GM19328 (cell line): Measurements from ENCODE around the gene FAM120B.
"Not testable (repeated sequence)": the region's sequence is repeated elsewhere in the genome, so short reads cannot be mapped to it uniquely, and the experiment has no call there.

Source experiments
- ATAC-seq: cut with Tn5 transposase; IDR thresholded peaks from one replicate; pipeline ENCODE4 v1.9.1; 2021; ENCODE audit warnings: mild to moderate bottlenecking, moderate library complexity; ENCODE audit not compliant: unreplicated experiment

The FAM120B gene

GRCh38 chr6:170347975-170348374, 41.4 kb downstream of the FAM120B start:
- no peak for ATAC-seq

DNA sequence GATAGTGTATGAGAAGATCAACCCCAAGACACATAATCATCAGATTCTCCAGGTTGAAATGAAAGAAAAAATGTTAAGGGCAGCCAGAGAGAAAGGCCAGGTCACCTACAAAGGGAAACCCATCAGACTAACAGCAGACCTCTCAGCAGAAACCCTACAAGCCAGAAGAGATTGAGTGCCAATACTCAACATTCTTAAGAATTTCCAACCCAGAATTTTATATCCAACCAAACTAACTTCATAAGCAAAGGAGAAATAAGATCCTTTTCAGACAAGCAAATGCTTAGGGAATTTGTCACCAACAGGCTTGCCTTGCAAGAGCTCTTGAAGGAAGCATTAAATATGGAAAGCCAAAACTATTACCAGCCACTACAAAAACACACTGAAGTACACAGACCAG, 44.9 kb downstream of the FAM120B start:
- not testable (repeated sequence) for ATAC-seq

GRCh38 chr6:170355190-170355589, 48.6 kb downstream of the FAM120B start:
- ATAC-seq = not testable (repeated sequence)

DNA sequence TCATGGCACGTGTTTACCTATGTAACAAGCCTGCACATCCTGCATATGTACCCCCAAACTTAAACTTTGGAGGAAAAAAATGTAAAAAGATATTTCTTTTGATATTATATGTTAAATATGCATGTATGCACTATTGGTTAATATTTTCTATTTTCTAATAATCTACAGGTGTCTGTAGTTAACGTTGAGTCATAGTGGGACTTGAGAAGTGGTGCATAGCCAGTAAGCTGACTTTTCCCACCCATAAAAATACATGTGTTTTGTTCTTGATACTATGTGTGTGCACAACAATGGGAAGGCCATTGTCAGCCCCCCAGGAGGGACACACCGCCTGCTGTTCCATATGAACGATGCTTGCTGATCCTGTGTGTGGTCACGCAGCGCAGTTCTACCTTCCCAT, 49.1 kb downstream of the FAM120B start:
- no peak for ATAC-seq

DNA sequence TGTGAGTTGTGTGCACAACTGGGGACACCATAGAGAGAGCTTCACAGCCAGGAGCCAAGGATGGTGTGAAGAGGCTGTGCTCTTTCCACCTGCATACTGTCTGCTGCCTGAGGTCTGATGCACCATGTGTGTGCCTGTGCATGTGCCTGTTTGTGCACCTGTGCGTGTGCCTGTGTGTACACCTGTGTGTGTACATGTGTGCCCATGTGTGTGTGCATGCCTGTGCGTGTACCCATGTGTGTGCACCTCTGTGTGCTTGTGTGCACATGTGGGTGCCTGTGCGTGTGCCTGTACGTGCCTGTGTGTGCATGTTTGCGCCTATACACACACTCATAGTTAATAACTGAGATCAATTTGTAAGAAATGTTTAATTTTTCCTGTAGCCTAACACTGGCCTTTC, 51.3 kb downstream of the FAM120B start:
- no peak for ATAC-seq

DNA sequence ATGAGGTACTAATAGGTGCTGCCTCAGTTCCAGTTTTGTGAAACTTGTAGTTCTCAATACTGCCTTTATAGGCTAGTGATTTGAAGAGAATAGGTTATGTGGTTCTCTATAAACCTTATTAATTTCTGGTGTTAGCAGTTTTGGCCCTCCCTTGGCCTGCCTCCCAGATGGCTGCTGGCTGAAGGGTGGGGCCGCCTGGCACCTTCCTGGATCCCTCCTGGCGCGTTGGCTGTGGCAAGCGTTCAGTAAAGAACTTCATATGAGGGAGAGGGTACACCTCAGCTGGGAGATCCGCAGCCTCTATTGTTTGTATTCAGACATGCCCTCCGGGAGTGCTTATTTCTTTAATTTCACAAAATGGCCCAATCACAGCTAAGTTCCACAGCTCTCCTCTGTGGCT, 51.9 kb downstream of the FAM120B start:
- ATAC-seq = no peak

DNA sequence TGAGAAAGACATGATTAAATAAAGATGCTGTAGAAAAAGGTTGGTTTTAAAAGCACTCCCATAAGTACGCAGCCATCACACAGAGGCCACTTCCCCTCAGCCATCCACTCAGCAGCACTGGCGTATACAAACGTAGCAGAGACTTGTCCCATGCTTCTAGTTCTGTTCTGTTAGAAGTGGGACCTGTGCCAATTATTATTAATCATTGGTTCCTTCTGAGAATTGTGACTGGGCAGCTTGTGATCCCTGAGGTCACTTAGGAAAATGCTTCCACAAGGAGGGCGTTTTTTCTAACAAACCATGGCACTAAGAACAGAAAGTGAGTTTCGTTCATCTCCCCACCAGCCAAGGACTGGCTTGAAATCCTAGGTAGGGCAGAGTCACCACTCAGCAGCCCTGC, 53.9 kb downstream of the FAM120B start:
- ATAC-seq = no peak

DNA sequence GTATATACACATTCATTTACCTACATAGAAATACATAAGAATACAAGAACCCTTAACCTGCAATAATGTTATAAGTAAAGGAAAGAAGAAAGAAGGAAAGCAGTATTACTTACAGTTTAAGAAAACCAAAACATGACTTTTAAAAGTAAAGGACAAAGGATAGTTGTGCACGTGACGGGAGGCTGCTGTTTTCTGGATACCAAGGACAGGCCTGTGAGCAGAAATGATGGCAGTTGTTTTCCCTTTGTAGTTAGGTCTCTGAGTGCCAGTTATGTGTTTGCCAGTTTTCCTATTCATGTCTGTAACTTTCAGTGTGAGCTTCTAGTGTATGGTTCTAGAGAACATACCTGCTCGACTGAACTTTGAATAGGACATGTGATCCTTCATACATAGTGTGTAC, 54.8 kb downstream of the FAM120B start:
- no peak for ATAC-seq

- ATAC-seq = no peak
These were observed 55.6 kb downstream of the FAM120B start for GRCh38 chr6:170362121-170362520.

- no peak for ATAC-seq
These were observed 56.7 kb downstream of the FAM120B start for GRCh38 chr6:170363255-170363654.

- ATAC-seq = no peak
These were observed 58.6 kb downstream of the FAM120B start for GRCh38 chr6:170365121-170365520.

DNA sequence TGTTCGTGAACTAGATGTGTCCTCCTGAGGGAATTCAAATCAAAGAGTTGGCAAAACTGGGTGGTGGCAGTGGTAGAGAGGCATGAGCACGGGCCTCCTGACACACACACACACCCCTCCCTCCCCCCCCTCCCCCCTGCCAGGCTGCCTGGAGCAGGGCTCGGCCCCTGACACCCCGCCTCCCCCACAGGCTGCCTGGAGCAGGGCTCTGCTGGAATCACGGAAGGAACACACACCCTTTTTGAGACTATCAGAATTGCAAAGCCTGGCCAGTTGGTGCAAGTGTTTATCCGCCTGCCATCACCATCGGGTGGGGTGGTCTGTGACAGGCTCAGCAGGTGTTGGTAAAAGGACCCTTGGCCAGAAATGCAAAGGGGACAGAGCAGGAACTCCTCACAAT, 59.0 kb downstream of the FAM120B start:
- no peak for ATAC-seq

GRCh38 chr6:170366248-170366960, 59.8 kb downstream of the FAM120B start:
- no peak for ATAC-seq

GRCh38 chr6:170367241-170367640, 60.7 kb downstream of the FAM120B start:
- ATAC-seq = no peak

GRCh38 chr6:170368544-170368943, 62.0 kb downstream of the FAM120B start:
- no peak for ATAC-seq

DNA sequence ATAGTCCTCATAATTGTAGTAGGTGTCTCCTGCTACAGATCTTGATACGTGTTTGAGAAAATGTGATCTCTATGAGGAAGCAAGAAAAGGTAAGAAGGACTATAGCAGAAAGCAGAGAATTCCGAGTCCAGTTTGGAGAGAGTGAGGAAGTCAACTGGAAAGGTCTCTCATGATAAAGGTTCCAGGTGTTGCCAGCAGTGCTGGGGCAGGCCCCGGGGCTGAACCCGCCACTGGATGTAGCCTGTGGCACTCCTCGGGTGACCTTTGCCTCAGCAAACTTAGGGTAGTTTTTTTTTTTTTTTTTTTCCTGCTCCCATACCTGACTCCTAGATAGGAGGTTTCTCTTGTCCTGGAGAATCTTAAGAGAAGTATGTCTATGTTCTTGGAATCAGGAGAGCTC, 62.8 kb downstream of the FAM120B start:
- ATAC-seq = no peak

DNA sequence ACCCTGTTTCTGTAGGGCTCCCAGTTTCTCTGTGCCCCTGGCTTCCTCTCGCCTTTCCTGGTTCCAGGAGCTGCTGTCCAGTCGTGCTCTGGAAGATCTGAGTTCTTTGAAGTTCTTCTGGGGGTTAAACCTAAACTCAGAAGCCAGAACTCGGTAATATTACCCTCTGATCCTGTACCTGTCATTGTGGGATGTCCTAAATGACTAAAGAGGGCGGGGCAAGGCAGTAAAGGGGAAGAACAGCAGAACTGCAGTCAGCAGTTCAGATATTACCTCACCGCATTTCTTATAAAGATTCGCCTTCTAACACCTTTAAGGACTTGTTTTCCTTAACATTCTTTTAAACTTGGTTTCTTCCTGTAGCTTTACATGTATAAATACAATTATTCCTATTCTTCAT, 63.9 kb downstream of the FAM120B start:
- ATAC-seq = no peak

- no peak for ATAC-seq
These were observed 64.5 kb downstream of the FAM120B start for GRCh38 chr6:170371080-170371479.

GRCh38 chr6:170371588-170371987, 65.0 kb downstream of the FAM120B start:
- ATAC-seq = no peak

GRCh38 chr6:170372380-170373325, 66.1 kb downstream of the FAM120B start:
- ATAC-seq = no peak

GRCh38 chr6:170374571-170375444, 68.2 kb downstream of the FAM120B start:
- ATAC-seq = no peak
